K562 (cell line): ENCODE data around the gene BCAS3. TPM values are rescaled to one million over a fixed set of nuclear protein-coding genes. Genes with fewer than 3 reads are reported as not detected.
A peak's percentile ranks its signal among the peaks of the same experiment; 100 is the strongest.

Experiments
- CBFB ChIP-seq: sonication (generic); formaldehyde crosslinking; IDR thresholded peaks from 2 replicates; pipeline ENCODE4 v1.4.0; 2020; ENCODE audit warnings: mild to moderate bottlenecking, missing genetic modification reagents
- CEBPB ChIP-seq: fragments of 450-650 bp; IDR thresholded peaks from 2 replicates; pipeline ENCODE4 v1.6.1; 2016; ENCODE audit warnings: missing genetic modification characterization, missing compliant biosample characterization
- CHD1 ChIP-seq: fragments of 200-600 bp; sonication (generic); IDR thresholded peaks from one replicate; pipeline ENCODE4 v1.6.1; 2012; ENCODE audit warnings: mild to moderate bottlenecking, moderate library complexity, low read length, inconsistent platforms
- CTCF ChIP-seq, 3 experiments: IDR thresholded peaks in 2 of 3; conservative IDR thresholded peaks in 1 of 3; 2 replicates each; pipeline ENCODE4 v1.5.1; 2011 to 2012; ENCODE audit warnings: low read length in 3 of 3, mild to moderate bottlenecking in 3 of 3, control low read depth in 2 of 3, improper control_type of control experiment in 1 of 3, inconsistent platforms in 1 of 3, low read depth in 1 of 3, mixed read lengths in 1 of 3, moderate library complexity in 1 of 3; ENCODE audit not compliant: insufficient read depth in 2 of 3
- E2F6 ChIP-seq, 2 experiments: IDR thresholded peaks; 2 replicates each; pipeline ENCODE4 v1.6.1; 2011; ENCODE audit warnings: borderline replicate concordance in 1 of 2, control low read depth in 1 of 2, low read depth in 1 of 2, low read length in 1 of 2, mild to moderate bottlenecking in 1 of 2, mixed read lengths in 1 of 2, moderate library complexity in 1 of 2; ENCODE audit not compliant: insufficient read depth in 1 of 2, insufficient read length in 1 of 2, poor library complexity in 1 of 2, severe bottlenecking in 1 of 2; ENCODE audit errors: extremely low read depth in 1 of 2
- FOS ChIP-seq: IDR thresholded peaks from 3 replicates; pipeline ENCODE4 v1.6.1; 2011; ENCODE audit not compliant: insufficient read length; ENCODE audit errors: extremely low read depth
- HOMEZ ChIP-seq: fragments of 250-450 bp; sonication (Bioruptor Pico); IDR thresholded peaks from 2 replicates; pipeline ENCODE4 v1.4.0; 2020; ENCODE audit warnings: mild to moderate bottlenecking, moderate library complexity
- MAFF ChIP-seq: IDR thresholded peaks from 2 replicates; pipeline ENCODE4 v1.6.1; 2012; ENCODE audit warnings: low read length, improper control_type of control experiment
- MLLT1 ChIP-seq, 2 experiments: fragments of 450-650 bp; IDR thresholded peaks; 2 replicates each; pipeline ENCODE4 v1.6.1; 2016
- PHB ChIP-seq: fragments of 250-450 bp; sonication (Bioruptor Pico); IDR thresholded peaks from 2 replicates; pipeline ENCODE4 v1.5.0; 2021
- RAD21 ChIP-seq, 2 experiments: fragments of 250-450 bp in 1 of 2; fragments of 450-650 bp in 1 of 2; sonication (Bioruptor Pico) in 1 of 2; formaldehyde crosslinking in 1 of 2; IDR thresholded peaks in 1 of 2; conservative IDR thresholded peaks in 1 of 2; 2 replicates each; pipeline versions ENCODE4 v1.4.0 to v1.8.0; 2020 to 2022; ENCODE audit warnings: mild to moderate bottlenecking in 2 of 2, moderate library complexity in 1 of 2
- RBFOX2 ChIP-seq: fragments of 200-400 bp; formaldehyde crosslinking; IDR thresholded peaks from 2 replicates; pipeline ENCODE4 v1.6.1; 2017; ENCODE audit warnings: low read depth, mild to moderate bottlenecking, low read length, moderate library complexity
- SAFB ChIP-seq: fragments of 200-400 bp; formaldehyde crosslinking; IDR thresholded peaks from 2 replicates; pipeline ENCODE4 v1.6.1; 2017; ENCODE audit warnings: low read depth, low read length, borderline replicate concordance
- SRSF3 ChIP-seq: fragments of 200-400 bp; formaldehyde crosslinking; IDR thresholded peaks from 2 replicates; pipeline ENCODE4 v1.6.1; 2016; ENCODE audit warnings: mild to moderate bottlenecking, low read length, moderate library complexity; ENCODE audit not compliant: insufficient read depth
- TCFL5 ChIP-seq: fragments of 250-450 bp; sonication (Bioruptor Pico); conservative IDR thresholded peaks from 2 replicates; pipeline ENCODE4 v1.6.1; 2021; ENCODE audit warnings: mild to moderate bottlenecking, moderate library complexity, matching md5 sums
- TEAD1 ChIP-seq, 2 experiments: fragments of 450-650 bp in 1 of 2; sonication (generic) in 1 of 2; formaldehyde crosslinking; IDR thresholded peaks; 2 replicates each; pipeline versions ENCODE4 v1.4.0 to v1.8.0; 2020 to 2022; ENCODE audit warnings: mild to moderate bottlenecking in 2 of 2, missing genetic modification reagents in 1 of 2
- TFAP4 ChIP-seq: sonication (generic); formaldehyde crosslinking; IDR thresholded peaks from 2 replicates; pipeline ENCODE4 v1.8.0; 2022; ENCODE audit warnings: missing genetic modification reagents, mild to moderate bottlenecking, moderate library complexity, borderline replicate concordance
- ZBED1 ChIP-seq: IDR thresholded peaks from 2 replicates; pipeline ENCODE4 v1.6.1; 2014
- ZBTB7A ChIP-seq: IDR thresholded peaks from 2 replicates; pipeline ENCODE4 v1.6.1; 2011; ENCODE audit warnings: low read depth, mild to moderate bottlenecking, low read length, moderate library complexity, borderline replicate concordance; ENCODE audit not compliant: control insufficient read depth
- ZNF354B ChIP-seq: fragments of 250-450 bp; sonication (Bioruptor Pico); IDR thresholded peaks from 2 replicates; pipeline ENCODE4 v1.4.0; 2020
- ZNF668 ChIP-seq: fragments of 250-450 bp; sonication (Bioruptor Pico); IDR thresholded peaks from 2 replicates; pipeline ENCODE4 v1.8.0; 2022; ENCODE audit warnings: mild to moderate bottlenecking, inconsistent platforms
- polyA plus RNA-seq, 8 experiments: library from polyadenylated mRNA; depleted of rRNA in 4 of 8; stranded (reverse) in 5 of 8; unstranded in 3 of 8; fragments of >200 nt; fragmentation: Nextera tagmentation in 2 of 8; fragmentation: Illumina TruSeq in 1 of 8; extraction: Ambion mirVana in 2 of 8; extraction: Trizol in 1 of 8; gene quantifications; 2 replicates each; pipeline versions ENCODE4 v1.2.1 to v1.2.3, GENCODE V29; 2011 to 2014; ENCODE audit warnings: inconsistent platforms in 1 of 8, missing spikeins in 1 of 8
- total RNA-seq, 7 experiments: library from RNA; depleted of rRNA in 6 of 7; stranded (reverse); fragments of >200 nt in 6 of 7; fragmentation: Illumina TruSeq in 2 of 7; extraction: Trizol in 2 of 7; gene quantifications; 2 replicates each; pipeline versions ENCODE4 v1.2.1 to v1.2.3, GENCODE V29; 2011 to 2021; ENCODE audit warnings: low replicate concordance in 1 of 7

BCAS3 gene
- total and polyA plus RNA-seq, 9 of the 15 experiments (the other 6 are each of a cell fraction or from before 2014, with no cell fraction given) = 1.9 to 5.5 (median 3.5) TPM

GRCh38 chr17:61412143-61412859 lies 734.6 kb downstream of the BCAS3 start (continued):
- TF ChIP-seq HOMEZ (CRISPR knock-in tag) (no peak), ZBED1 (no peak), TFAP4 (CRISPR knock-in tag) (0 out of 2 replicates have a peak, but pooled peaks have one; percentile 28), MAFF (no peak), FOS (no peak), E2F6 (IDR thresholded peaks at IDR 0.05; ENCODE audit: borderline replicate concordance in 1 of 2, extremely low read depth in 1 of 2, insufficient read depth in 1 of 2, insufficient read length in 1 of 2, low read depth in 1 of 2, low read length in 1 of 2, poor library complexity in 1 of 2, severe bottlenecking in 1 of 2) (peak in 1 of 2 experiments; percentile 79), TCFL5 (CRISPR knock-in tag) (no peak), MLLT1 (IDR thresholded peaks at IDR 0.05) (no peak), PHB (CRISPR knock-in tag) (no peak), CEBPB (tag) (no peak), ZNF354B (CRISPR knock-in tag) (no peak), CTCF (IDR thresholded peaks at IDR 0.05 in 2 of 3, conservative IDR thresholded peaks at IDR 0.05 in 1 of 3; ENCODE audit: insufficient read depth in 2 of 3, low read depth in 1 of 3, low read length in 3 of 3) (peak; percentile 84 to 88 (median 85)), SAFB (peak; percentile 93), TEAD1 (CRISPR knock-in tag; IDR thresholded peaks at IDR 0.05) (no peak), ZNF668 (no peak), SRSF3 (no peak), CBFB (CRISPR knock-in tag) (no peak), RAD21 (CRISPR knock-in tag; conservative IDR thresholded peaks at IDR 0.05 in 1 of 2, IDR thresholded peaks at IDR 0.05 in 1 of 2) (peak; percentile 82 to 90), ZBTB7A (peak; percentile 28; the same call in 1 of the 2 replicates), RBFOX2 (no peak), CHD1 (no peak)
